GM12875 (cell line): Measurements from ENCODE around the gene ERI2.

Source experiments
- H3K4me3 ChIP-seq: one replicate; pipeline ENCODE4 v1.5.1; 2011; ENCODE audit warnings: low read depth, low read length, control low read depth
- CTCF ChIP-seq: IDR thresholded peaks from 2 replicates; pipeline ENCODE4 v1.5.1; 2011; ENCODE audit warnings: low read depth, mild to moderate bottlenecking, control low read depth, inconsistent platforms, low read length, moderate library complexity, borderline replicate concordance; ENCODE audit not compliant: insufficient read depth

Gene ERI2

GRCh38 chr16:20755238-20755637, 51.0 kb downstream of the ERI2 start:
- no peak for TF ChIP-seq CTCF
- no peak overlapping the region for H3K4me3 ChIP-seq

GRCh38 chr16:20753727-20754126, 52.5 kb downstream of the ERI2 start:
- TF ChIP-seq CTCF = no peak
- H3K4me3 ChIP-seq = no peak overlapping the region

GRCh38 chr16:20750558-20750957, 55.7 kb downstream of the ERI2 start:
- no peak overlapping the region for H3K4me3 ChIP-seq
- TF ChIP-seq CTCF = no peak

- TF ChIP-seq CTCF = no peak
- H3K4me3 ChIP-seq = no peak overlapping the region
Measured at GRCh38 chr16:20749474-20749873, 56.8 kb downstream of the ERI2 start.

- no peak for TF ChIP-seq CTCF
- H3K4me3 ChIP-seq = no peak overlapping the region
Measured at GRCh38 chr16:20747030-20747816, 59.0 kb downstream of the ERI2 start.

- no peak for TF ChIP-seq CTCF
- no peak overlapping the region for H3K4me3 ChIP-seq
Measured at GRCh38 chr16:20746461-20746860, 59.8 kb downstream of the ERI2 start.
